Karpas-422 (cell line): Measurements from ENCODE around the gene NLRP6. TPM values are rescaled to one million over a fixed set of nuclear protein-coding genes. Genes with fewer than 3 reads are reported as not detected.

Experiments
- DNase-seq: peaks from one replicate; pipeline ENCODE4 v3.0.0-alpha.2; 2015
- H2AFZ ChIP-seq: fragments of 200-600 bp; sonication (generic); 2 replicates; pipeline ENCODE4 v1.6.1; 2014; ENCODE audit warnings: antibody characterized with exemption, low read length, mixed read lengths
- H3K27ac ChIP-seq: fragments of 200-600 bp; sonication (generic); 2 replicates; pipeline ENCODE4 v1.5.1; 2014; ENCODE audit warnings: mild to moderate bottlenecking, low read length, moderate library complexity
- H3K27me3 ChIP-seq: fragments of 200-600 bp; sonication (generic); 2 replicates; pipeline ENCODE4 v1.6.1; 2014; ENCODE audit warnings: low read length, mixed read lengths
- H3K36me3 ChIP-seq: fragments of 200-600 bp; sonication (generic); 2 replicates; pipeline ENCODE4 v1.6.1; 2014; ENCODE audit warnings: low read length, mixed read lengths; ENCODE audit not compliant: insufficient read depth
- H3K4me1 ChIP-seq: fragments of 200-600 bp; sonication (generic); 2 replicates; pipeline ENCODE4 v1.6.1; 2014; ENCODE audit warnings: mild to moderate bottlenecking, low read length, mixed read lengths
- H3K4me2 ChIP-seq: fragments of 200-600 bp; sonication (generic); 2 replicates; pipeline ENCODE4 v1.6.1; 2014; ENCODE audit warnings: low read length, low read depth, mild to moderate bottlenecking; ENCODE audit not compliant: poor library complexity, severe bottlenecking
- H3K4me3 ChIP-seq: fragments of 200-600 bp; sonication (generic); 2 replicates; pipeline ENCODE4 v1.5.1; 2014; ENCODE audit warnings: mild to moderate bottlenecking, antibody characterized with exemption, low read length, mixed read lengths
- H3K79me2 ChIP-seq: fragments of 200-600 bp; sonication (generic); 2 replicates; pipeline ENCODE4 v1.6.1; 2014; ENCODE audit warnings: mild to moderate bottlenecking, low read length, mixed read lengths
- H3K9ac ChIP-seq: fragments of 200-600 bp; sonication (generic); 2 replicates; pipeline ENCODE4 v1.6.0; 2014; ENCODE audit warnings: low read length
- H3K9me2 ChIP-seq: fragments of 200-600 bp; sonication (generic), shearing (Covaris generic); replicated peaks from 2 replicates; pipeline ENCODE4 v1.6.0; 2014; ENCODE audit warnings: mild to moderate bottlenecking, low read length, moderate library complexity; ENCODE audit not compliant: insufficient read depth
- H3K9me3 ChIP-seq: fragments of 300-700, 200-600 bp; sonication (generic); 2 replicates; pipeline ENCODE4 v1.6.1; 2014; ENCODE audit warnings: low read length, mixed read lengths
- H4K20me1 ChIP-seq: fragments of 200-600 bp; sonication (generic); 2 replicates; pipeline ENCODE4 v1.6.1; 2014; ENCODE audit warnings: mild to moderate bottlenecking, antibody characterized with exemption, low read length, low read depth; ENCODE audit not compliant: insufficient read depth
- total RNA-seq: library from RNA; depleted of rRNA; stranded (reverse); fragments of >200 nt; shearing (Covaris generic); gene quantifications from 2 replicates; pipeline ENCODE4 v1.2.3, GENCODE V29; 2014; ENCODE audit warnings: low replicate concordance

Gene NLRP6
- total RNA-seq, 1 experiment from 2014 or later = not detected

GRCh38 chr11:281486-282161, 3.4 kb downstream of the NLRP6 start:
- no peaks in the 10 kb centered on the region for H3K4me1 ChIP-seq
- H3K9me3 ChIP-seq = no peaks in the 10 kb centered on the region
- H2AFZ ChIP-seq = no peak overlapping the region
- H3K9me2 ChIP-seq = no peaks in the 10 kb centered on the region
- H3K36me3 ChIP-seq = no peaks in the 10 kb centered on the region
- no peak overlapping the region for H3K4me3 ChIP-seq
- DNase-seq = no peak
- no peak overlapping the region for H3K4me2 ChIP-seq
- no peaks in the 10 kb centered on the region for H3K27me3 ChIP-seq
- no peaks in the 10 kb centered on the region for H4K20me1 ChIP-seq
- H3K79me2 ChIP-seq = no peaks in the 10 kb centered on the region
- H3K9ac ChIP-seq = no peak overlapping the region
- no peak overlapping the region for H3K27ac ChIP-seq

- H4K20me1 ChIP-seq = no peaks in the 10 kb centered on the region
- H3K9me2 ChIP-seq = no peaks in the 10 kb centered on the region
- no peak overlapping the region for H2AFZ ChIP-seq
- H3K9me3 ChIP-seq = no peaks in the 10 kb centered on the region
- no peak for DNase-seq
- H3K36me3 ChIP-seq = no peaks in the 10 kb centered on the region
- no peaks in the 10 kb centered on the region for H3K4me1 ChIP-seq
- no peak overlapping the region for H3K9ac ChIP-seq
- no peak overlapping the region for H3K4me3 ChIP-seq
- H3K27me3 ChIP-seq = no peaks in the 10 kb centered on the region
- no peak overlapping the region for H3K27ac ChIP-seq
- H3K79me2 ChIP-seq = no peaks in the 10 kb centered on the region
- H3K4me2 ChIP-seq = no peak overlapping the region
Observed at GRCh38 chr11:282171-282570, 4.0 kb downstream of the NLRP6 start.

GRCh38 chr11:282630-283360, 4.6 kb downstream of the NLRP6 start:
- no peak overlapping the region for H3K9ac ChIP-seq
- no peak overlapping the region for H3K4me3 ChIP-seq
- H3K4me1 ChIP-seq = no peaks in the 10 kb centered on the region
- H3K9me3 ChIP-seq = no peaks in the 10 kb centered on the region
- DNase-seq = no peak
- no peak overlapping the region for H3K27ac ChIP-seq
- no peaks in the 10 kb centered on the region for H3K9me2 ChIP-seq
- H2AFZ ChIP-seq = no peak overlapping the region
- no peak overlapping the region for H3K4me2 ChIP-seq
- no peaks in the 10 kb centered on the region for H3K79me2 ChIP-seq
- no peaks in the 10 kb centered on the region for H3K27me3 ChIP-seq
- H4K20me1 ChIP-seq = no peaks in the 10 kb centered on the region
- no peaks in the 10 kb centered on the region for H3K36me3 ChIP-seq

- no peak for DNase-seq
- Histone ChIP-seq H3K27me3 (no peaks in the 10 kb centered on the region), H3K4me3 (no peak overlapping the region), H2AFZ (no peak overlapping the region), H3K9ac (no peak overlapping the region), H3K27ac (no peak overlapping the region), H3K79me2 (no peaks in the 10 kb centered on the region), H3K4me2 (no peak overlapping the region), H3K9me3 (no peaks in the 10 kb centered on the region), H3K9me2 (no peaks in the 10 kb centered on the region), H3K36me3 (no peaks in the 10 kb centered on the region), H4K20me1 (no peaks in the 10 kb centered on the region), H3K4me1 (peaks cover 4% of the 10 kb centered on the region; the same call in 1 of the 2 replicates)
Observed at GRCh38 chr11:283405-284104, 5.3 kb downstream of the NLRP6 start.

- Histone ChIP-seq H3K4me3 (no peak overlapping the region), H2AFZ (no peak overlapping the region), H3K9me3 (no peaks in the 10 kb centered on the region), H3K4me2 (no peak overlapping the region), H3K9me2 (no peaks in the 10 kb centered on the region), H3K9ac (no peak overlapping the region), H4K20me1 (no peaks in the 10 kb centered on the region), H3K27me3 (no peaks in the 10 kb centered on the region), H3K27ac (no peak overlapping the region), H3K4me1 (peaks cover 5% of the 10 kb centered on the region; the same call in 1 of the 2 replicates), H3K36me3 (no peaks in the 10 kb centered on the region), H3K79me2 (no peaks in the 10 kb centered on the region)
- no peak for DNase-seq
Observed at GRCh38 chr11:284105-285020, 6.2 kb downstream of the NLRP6 start.

- Histone ChIP-seq H3K27ac (no peak overlapping the region), H3K27me3 (no peaks in the 10 kb centered on the region)
Observed at GRCh38 chr11:285021-285893, 7.0 kb downstream of the NLRP6 start.

GRCh38 chr11:285894-286220, 7.7 kb downstream of the NLRP6 start:
- no peaks in the 10 kb centered on the region for H3K9me2 ChIP-seq
- no peak overlapping the region for H3K4me2 ChIP-seq
- H3K27me3 ChIP-seq = no peaks in the 10 kb centered on the region
- H3K4me3 ChIP-seq = no peak overlapping the region
- H3K79me2 ChIP-seq = no peaks in the 10 kb centered on the region
- H2AFZ ChIP-seq = no peak overlapping the region
- no peaks in the 10 kb centered on the region for H3K9me3 ChIP-seq
- no peaks in the 10 kb centered on the region for H4K20me1 ChIP-seq
- peaks cover 10% of the 10 kb centered on the region for H3K4me1 ChIP-seq
- H3K27ac ChIP-seq = no peak overlapping the region
- H3K36me3 ChIP-seq = no peaks in the 10 kb centered on the region
- DNase-seq = no peak
- no peak overlapping the region for H3K9ac ChIP-seq

More at GRCh38 chr11:285021-285893, 7.0 kb downstream of the NLRP6 start:
- no peaks in the 10 kb centered on the region for H3K9me3 ChIP-seq
- peaks cover 10% of the 10 kb centered on the region for H3K4me1 ChIP-seq
- H3K4me2 ChIP-seq = no peak overlapping the region
- no peaks in the 10 kb centered on the region for H3K36me3 ChIP-seq
- no peaks in the 10 kb centered on the region for H4K20me1 ChIP-seq
- H3K9ac ChIP-seq = no peak overlapping the region
- no peak overlapping the region for H3K4me3 ChIP-seq
- no peaks in the 10 kb centered on the region for H3K79me2 ChIP-seq
- H3K9me2 ChIP-seq = no peaks in the 10 kb centered on the region
- no peak overlapping the region for H2AFZ ChIP-seq
- DNase-seq = no peak
